KMS-11 (cell line): ENCODE results near the gene TMEM50B.

Experiments
- H2AFZ ChIP-seq: fragments of 200-600 bp; sonication (generic); 2 replicates; pipeline ENCODE4 v1.6.1; 2016; ENCODE audit warnings: antibody characterized with exemption, mixed run types, low read depth
- H3K27ac ChIP-seq: fragments of 200-600 bp; sonication (generic); 2 replicates; pipeline ENCODE4 v1.6.1; 2016; ENCODE audit warnings: mild to moderate bottlenecking, mixed run types
- H3K27me3 ChIP-seq: fragments of 200-600 bp; sonication (generic); 2 replicates; pipeline ENCODE4 v1.6.1; 2017; ENCODE audit warnings: mild to moderate bottlenecking, low read depth, mixed run types, moderate library complexity; ENCODE audit not compliant: insufficient read depth
- H3K36me3 ChIP-seq: fragments of 200-600 bp; sonication (generic); 2 replicates; pipeline ENCODE4 v1.6.1; 2017; ENCODE audit warnings: mild to moderate bottlenecking, mixed run types; ENCODE audit not compliant: insufficient read depth
- H3K4me1 ChIP-seq: fragments of 200-600 bp; sonication (generic); 2 replicates; pipeline ENCODE4 v1.6.1; 2016; ENCODE audit warnings: mild to moderate bottlenecking, low read depth, mixed run types; ENCODE audit not compliant: poor library complexity, severe bottlenecking
- H3K4me2 ChIP-seq: fragments of 200-600 bp; sonication (generic); 2 replicates; pipeline ENCODE4 v1.7.0; 2016; ENCODE audit warnings: mild to moderate bottlenecking, mixed run types
- H3K4me3 ChIP-seq: fragments of 200-600 bp; sonication (generic); IDR thresholded peaks from 2 replicates; pipeline ENCODE4 v1.6.1; 2017; ENCODE audit warnings: low read depth, low read length, mixed read lengths; ENCODE audit not compliant: insufficient read depth
- H3K79me2 ChIP-seq: fragments of 200-600 bp; sonication (generic); 2 replicates; pipeline ENCODE4 v1.6.1; 2016; ENCODE audit warnings: low read depth, mixed run types; ENCODE audit not compliant: insufficient read depth
- H3K9ac ChIP-seq: fragments of 200-600 bp; sonication (generic); 2 replicates; pipeline ENCODE4 v1.6.1; 2016; ENCODE audit warnings: mild to moderate bottlenecking, mixed run types
- H4K20me1 ChIP-seq: fragments of 200-600 bp; sonication (generic); 2 replicates; pipeline ENCODE4 v1.6.1; 2016; ENCODE audit warnings: mild to moderate bottlenecking, mixed run types; ENCODE audit not compliant: insufficient read depth
- CTCF ChIP-seq: fragments of 200-600 bp; sonication (generic); conservative IDR thresholded peaks from 2 replicates; pipeline ENCODE4 v1.6.1; 2017; ENCODE audit warnings: low read depth, mild to moderate bottlenecking, antibody characterized with exemption, low read length, moderate library complexity, mixed read lengths

The TMEM50B gene

GRCh38 chr21:33411949-33412430 lies 67.8 kb downstream of the TMEM50B start:
- no peaks in the 10 kb centered on the region; the same call in 1 of the 2 replicates for H3K36me3 ChIP-seq
- peaks cover 20% of the 10 kb centered on the region; the same call in 1 of the 2 replicates for H3K79me2 ChIP-seq
- no peaks in the 10 kb centered on the region for H3K27me3 ChIP-seq
- H4K20me1 ChIP-seq: no peaks in the 10 kb centered on the region
- H3K9ac ChIP-seq: no peak overlapping the region
- no peak for TF ChIP-seq CTCF
- no peak overlapping the region for H2AFZ ChIP-seq
- no peaks in the 10 kb centered on the region for H3K4me1 ChIP-seq
- no peak overlapping the region for H3K4me3 ChIP-seq
- no peak overlapping the region for H3K4me2 ChIP-seq
- no peak overlapping the region for H3K27ac ChIP-seq

GRCh38 chr21:33406493-33406892 lies 73.3 kb downstream of the TMEM50B start:
- no peak overlapping the region for H2AFZ ChIP-seq
- no peak for TF ChIP-seq CTCF
- H4K20me1 ChIP-seq: no peaks in the 10 kb centered on the region
- H3K9ac ChIP-seq: no peak overlapping the region
- H3K4me3 ChIP-seq: no peak overlapping the region
- no peaks in the 10 kb centered on the region for H3K27me3 ChIP-seq
- no peak overlapping the region for H3K4me2 ChIP-seq
- H3K36me3 ChIP-seq: no peaks in the 10 kb centered on the region
- H3K4me1 ChIP-seq: peaks cover 10% of the 10 kb centered on the region
- no peak overlapping the region for H3K27ac ChIP-seq
- H3K79me2 ChIP-seq: peaks cover 41% of the 10 kb centered on the region; the same call in 1 of the 2 replicates

GRCh38 chr21:33403786-33404585 lies 75.8 kb downstream of the TMEM50B start:
- H3K79me2 ChIP-seq: peaks cover 41% of the 10 kb centered on the region; the same call in 1 of the 2 replicates
- H2AFZ ChIP-seq: peak overlapping the region; percentile 90
- no peak overlapping the region for H3K4me3 ChIP-seq
- H4K20me1 ChIP-seq: no peaks in the 10 kb centered on the region
- TF ChIP-seq CTCF: no peak
- no peaks in the 10 kb centered on the region for H3K27me3 ChIP-seq
- peak overlapping the region; percentile 83 for H3K9ac ChIP-seq
- peak overlapping the region; percentile 90 for H3K4me2 ChIP-seq
- H3K36me3 ChIP-seq: no peaks in the 10 kb centered on the region
- H3K4me1 ChIP-seq: peaks cover 10% of the 10 kb centered on the region
- no peak overlapping the region for H3K27ac ChIP-seq

GRCh38 chr21:33403128-33403785 lies 76.5 kb downstream of the TMEM50B start, which contains the start of gene IFNGR2:
Gene IFNGR2 (plus strand): TSS chr21:33403413. CDS start chr21:33403544, 131 bp downstream.
- TF ChIP-seq CTCF: no peak
- Histone ChIP-seq H2AFZ (peak within 1 kb of the TSS; percentile 90), H4K20me1 (no peaks in the 10 kb centered on the region), H3K27me3 (no peaks in the 10 kb centered on the region), H3K9ac (peak within 1 kb of the TSS; percentile 83), H3K27ac (no peak within 1 kb of the TSS), H3K4me2 (peak within 1 kb of the TSS; percentile 90), H3K36me3 (no peaks in the 10 kb centered on the region), H3K4me3 (no peak within 1 kb of the TSS), H3K79me2 (peaks cover 36% of the 10 kb centered on the region; the same call in 1 of the 2 replicates), H3K4me1 (peaks cover 10% of the 10 kb centered on the region)
